Endothelial cell of umbilical vein (primary cell): ENCODE data around the gene FTSJ3. TPM values are rescaled to one million over a fixed set of nuclear protein-coding genes. Genes with fewer than 3 reads are reported as not detected.
"Not testable (repeated sequence)": the region's sequence is repeated elsewhere in the genome, so short reads cannot be mapped to it uniquely, and the experiment has no call there.

Experiments
- BruUV-seq: library from RNA; stranded (reverse); fragments of 400-500 nt; replicated peaks from 2 replicates; lab custom pipeline; 2021; lab: Mats Ljungman, UMichigan
- CTCF ChIA-PET: fragments of 300-600, 350-600 bp; sonication (Branson Sonifier 250); formaldehyde crosslinking; loops from one replicate; lab custom pipeline; 2021; ENCODE audit warnings: antibody characterized with exemption, inconsistent platforms; lab: Charles Lee
- POLR2A ChIA-PET: fragments of 300-600, 350-600 bp; sonication (Branson Sonifier 250); formaldehyde crosslinking; loops from one replicate; lab custom pipeline; 2021; ENCODE audit warnings: antibody characterized with exemption, inconsistent platforms; lab: Charles Lee
- DNase-seq: peaks from one replicate; pipeline ENCODE4 v3.0.0-alpha.2; 2011; ENCODE audit warnings: low read depth, low spot score
- FAIRE-seq: peaks from 2 replicates; lab custom pipeline; 2011; peaks lifted over from hg19 to GRCh38; lab: Jason Lieb, UNC
- H2AFZ ChIP-seq: 2 replicates; pipeline ENCODE4 v1.6.0; 2012; ENCODE audit warnings: low read depth, low read length, control low read depth, inconsistent platforms
- H3K27ac ChIP-seq: 2 replicates; pipeline ENCODE4 v1.5.1; 2011; ENCODE audit warnings: low read depth, mild to moderate bottlenecking, control low read depth, low read length, moderate library complexity; ENCODE audit not compliant: insufficient read depth
- H3K27me3 ChIP-seq, 2 experiments: 2 replicates each; pipeline versions ENCODE4 v1.6.0 to v1.6.1; 2011; ENCODE audit warnings: low read length in 2 of 2, mixed read lengths in 1 of 2; ENCODE audit not compliant: control insufficient read depth in 2 of 2, insufficient read depth in 2 of 2
- H3K36me3 ChIP-seq, 2 experiments: 2 replicates in 1 of 2; 3 replicates in 1 of 2; pipeline ENCODE4 v1.5.1; 2011; ENCODE audit warnings: low read length in 2 of 2, mild to moderate bottlenecking in 1 of 2, moderate library complexity in 1 of 2; ENCODE audit not compliant: control insufficient read depth in 2 of 2, insufficient read depth in 2 of 2; ENCODE audit errors: extremely low read depth in 1 of 2
- H3K4me1 ChIP-seq: 3 replicates; pipeline ENCODE4 v1.5.1; 2011; ENCODE audit warnings: mild to moderate bottlenecking, low read length; ENCODE audit not compliant: control insufficient read depth, insufficient read depth; ENCODE audit errors: extremely low read depth
- H3K4me2 ChIP-seq: 2 replicates; pipeline ENCODE4 v1.6.1; 2011; ENCODE audit warnings: low read length, control low read depth, mixed read lengths; ENCODE audit not compliant: insufficient read depth
- H3K4me3 ChIP-seq, 3 experiments: fragments of 200-600 bp in 1 of 3; sonication (generic), shearing (Covaris generic) in 1 of 3; replicated peaks in 1 of 3; 2 replicates each; pipeline ENCODE4 v1.5.1; 2011 to 2016; ENCODE audit warnings: control low read depth in 3 of 3, low read length in 3 of 3, mild to moderate bottlenecking in 2 of 3, inconsistent platforms in 1 of 3, low read depth in 1 of 3, moderate library complexity in 1 of 3; ENCODE audit not compliant: insufficient read depth in 1 of 3
- H3K79me2 ChIP-seq: 2 replicates; pipeline ENCODE4 v1.6.0; 2012; ENCODE audit warnings: low read length, inconsistent platforms; ENCODE audit not compliant: control insufficient read depth, insufficient read depth
- H3K9ac ChIP-seq: replicated peaks from 2 replicates; pipeline ENCODE3; 2011; ENCODE audit warnings: low read length, control low read depth; ENCODE audit not compliant: insufficient read depth; ENCODE audit errors: extremely low read depth
- H3K9me1 ChIP-seq: replicated peaks from 3 replicates; pipeline ENCODE4 v1.6.0; 2011; ENCODE audit warnings: mild to moderate bottlenecking, low read length; ENCODE audit not compliant: control insufficient read depth, insufficient read depth; ENCODE audit errors: extremely low read depth
- H3K9me3 ChIP-seq: replicated peaks from 2 replicates; pipeline ENCODE4 v1.5.1; 2012; ENCODE audit warnings: low read length, inconsistent platforms; ENCODE audit not compliant: control insufficient read depth, insufficient read depth
- H4K20me1 ChIP-seq: replicated peaks from 2 replicates; pipeline ENCODE3; 2011; ENCODE audit warnings: mild to moderate bottlenecking, low read length; ENCODE audit not compliant: control insufficient read depth, insufficient read depth; ENCODE audit errors: extremely low read depth
- dilution Hi-C: fragments of 300-500 bp; cut with MboI; formaldehyde crosslinking; loops from one replicate; pipeline ENCODE4 v1.15.0; 2019; ENCODE audit warnings: low sequenced_read_pairs; ENCODE audit not compliant: extremely low pct_ligation_motif_present
- intact Hi-C: fragments of 100-400 bp; cut with micrococcal nuclease; formaldehyde crosslinking; loops from one replicate; pipeline ENCODE4 v1.10.0; 2022
- polyA plus RNA-seq, 4 experiments: library from polyadenylated mRNA; depleted of rRNA in 3 of 4; stranded (reverse) in 3 of 4; unstranded in 1 of 4; fragments of >200 nt; gene quantifications; 2 replicates each; pipeline versions ENCODE4 v1.2.1 to v1.2.3, GENCODE V29; 2011 to 2012; ENCODE audit warnings: missing spikeins in 1 of 4
- total RNA-seq: library from RNA; stranded (reverse); gene quantifications from 2 replicates; pipeline ENCODE4 v1.2.3, GENCODE V29; 2021

The FTSJ3 gene
- total and polyA plus RNA-seq, 2 donors (not counting 3 experiments of a cell fraction or from before 2014, with no cell fraction given), result 42.1 to 60.2 TPM

GRCh38 chr17:63874693-63875092 is 47.2 kb upstream of the FTSJ3 start:
- H3K36me3 ChIP-seq, H3K4me1 ChIP-seq, dilution Hi-C loops, H3K9me3 ChIP-seq, FAIRE-seq, intact Hi-C loops, POLR2A ChIA-PET, H3K4me3 ChIP-seq, H3K79me2 ChIP-seq, H3K4me2 ChIP-seq, H3K9me1 ChIP-seq, H3K9ac ChIP-seq, DNase-seq, H3K27ac ChIP-seq, H4K20me1 ChIP-seq, H2AFZ ChIP-seq, BruUV-seq, H3K27me3 ChIP-seq: not testable (repeated sequence)
- CTCF ChIA-PET, result interaction anchor here (1.4 to 2.0 kb wide), 2 partner anchors 8 to 9 kb away, joined by 3 to 8 read pairs; no protein-coding TSS in a partner anchor

- BruUV-seq, H3K4me3 ChIP-seq, H3K27ac ChIP-seq, dilution Hi-C loops, POLR2A ChIA-PET, intact Hi-C loops, H3K36me3 ChIP-seq, FAIRE-seq, H3K79me2 ChIP-seq, H3K4me1 ChIP-seq, H3K9ac ChIP-seq, DNase-seq, H3K27me3 ChIP-seq, H3K9me1 ChIP-seq, H2AFZ ChIP-seq, H4K20me1 ChIP-seq, H3K4me2 ChIP-seq, H3K9me3 ChIP-seq: not testable (repeated sequence)
- CTCF ChIA-PET, result interaction anchor here (1.4 to 2.0 kb wide), 2 partner anchors 8 to 9 kb away, joined by 3 to 8 read pairs; no protein-coding TSS in a partner anchor
These were observed 46.7 kb upstream of the FTSJ3 start for GRCh38 chr17:63874061-63874626.

- dilution Hi-C loops, BruUV-seq, H3K27me3 ChIP-seq, H3K4me1 ChIP-seq, H3K9me3 ChIP-seq, DNase-seq, H3K4me2 ChIP-seq, H3K4me3 ChIP-seq, FAIRE-seq, H3K79me2 ChIP-seq, intact Hi-C loops, H3K36me3 ChIP-seq, H3K27ac ChIP-seq, H2AFZ ChIP-seq, H3K9ac ChIP-seq, H3K9me1 ChIP-seq, H4K20me1 ChIP-seq, POLR2A ChIA-PET: not testable (repeated sequence)
- CTCF ChIA-PET, result interaction anchor here (1.4 to 2.0 kb wide), 2 partner anchors 8 to 9 kb away, joined by 3 to 8 read pairs; no protein-coding TSS in a partner anchor
These were observed 46.1 kb upstream of the FTSJ3 start, which contains the start of gene CSH2 for GRCh38 chr17:63873577-63873976. Gene CSH2, minus strand, starts transcription at chr17:63873677. Its CDS starts 63 bp downstream, at chr17:63873614.

- DNase-seq, H3K36me3 ChIP-seq, H3K9me3 ChIP-seq, H3K9me1 ChIP-seq, intact Hi-C loops, H2AFZ ChIP-seq, dilution Hi-C loops, H4K20me1 ChIP-seq, BruUV-seq, H3K27me3 ChIP-seq, H3K4me3 ChIP-seq, H3K4me1 ChIP-seq, H3K4me2 ChIP-seq, H3K79me2 ChIP-seq, H3K9ac ChIP-seq, CTCF ChIA-PET, POLR2A ChIA-PET, H3K27ac ChIP-seq, FAIRE-seq: not testable (repeated sequence)
These were observed 44.3 kb upstream of the FTSJ3 start for GRCh38 chr17:63871646-63872365.
